NCI-H1417 treated with DMSO at 0.1 percent for 48 hours (cell line): ENCODE measurements around the gene SGPL1.
A peak's percentile ranks its signal among the peaks of the same experiment; 100 is the strongest.
"Not testable (repeated sequence)": the region's sequence is repeated elsewhere in the genome, so short reads cannot be mapped to it uniquely, and the experiment has no call there.

Experiments
- DNase-seq: peaks from one replicate; lab custom pipeline; 2025; lab: John Stamatoyannopoulos, UW

Gene SGPL1, protein sequence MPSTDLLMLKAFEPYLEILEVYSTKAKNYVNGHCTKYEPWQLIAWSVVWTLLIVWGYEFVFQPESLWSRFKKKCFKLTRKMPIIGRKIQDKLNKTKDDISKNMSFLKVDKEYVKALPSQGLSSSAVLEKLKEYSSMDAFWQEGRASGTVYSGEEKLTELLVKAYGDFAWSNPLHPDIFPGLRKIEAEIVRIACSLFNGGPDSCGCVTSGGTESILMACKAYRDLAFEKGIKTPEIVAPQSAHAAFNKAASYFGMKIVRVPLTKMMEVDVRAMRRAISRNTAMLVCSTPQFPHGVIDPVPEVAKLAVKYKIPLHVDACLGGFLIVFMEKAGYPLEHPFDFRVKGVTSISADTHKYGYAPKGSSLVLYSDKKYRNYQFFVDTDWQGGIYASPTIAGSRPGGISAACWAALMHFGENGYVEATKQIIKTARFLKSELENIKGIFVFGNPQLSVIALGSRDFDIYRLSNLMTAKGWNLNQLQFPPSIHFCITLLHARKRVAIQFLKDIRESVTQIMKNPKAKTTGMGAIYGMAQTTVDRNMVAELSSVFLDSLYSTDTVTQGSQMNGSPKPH

DNA sequence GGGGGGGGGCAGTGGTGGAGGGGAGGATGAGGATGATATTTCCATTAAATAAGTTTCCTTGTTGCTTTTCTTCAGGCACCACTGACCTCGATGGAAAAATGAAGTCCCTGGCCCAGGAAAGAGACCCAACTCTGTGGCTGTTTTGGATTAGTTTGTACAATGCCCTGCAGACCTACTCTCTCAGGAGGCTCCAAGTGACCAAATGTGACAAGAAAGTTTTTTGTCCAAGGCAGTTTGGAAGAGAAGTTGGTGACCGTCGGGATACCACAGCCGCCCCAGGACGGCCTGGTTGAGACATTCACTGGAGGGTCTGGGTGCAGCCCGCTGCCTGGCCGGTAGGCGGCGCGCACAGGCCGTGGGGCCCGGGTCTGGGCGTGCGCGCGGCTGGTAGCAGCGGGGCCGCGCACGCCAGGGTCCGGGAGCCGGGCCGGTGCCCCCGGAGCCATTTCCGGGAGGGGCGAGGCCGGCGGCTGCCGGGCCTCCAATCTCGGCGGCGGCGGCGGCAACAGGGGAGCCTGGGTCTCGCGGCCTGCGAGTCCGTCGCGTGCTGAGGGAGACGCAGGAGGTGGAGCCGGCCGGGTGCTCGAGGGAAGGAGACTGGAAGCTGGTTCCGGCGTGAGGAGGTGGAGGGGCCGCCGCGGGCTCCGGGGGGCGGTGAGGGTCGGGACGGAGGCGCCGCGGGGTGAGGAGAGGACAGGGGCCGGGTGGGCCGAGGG is at the start of gene SGPL1:
Gene SGPL1 (plus strand): TSS at position 445 of the 716 bp plus-strand sequence. CDS start 906 bp downstream, outside the sequence.
- peak; percentile 1 for DNase-seq

- not testable (repeated sequence) for DNase-seq
These were observed 47.6 kb upstream of the SGPL1 start for GRCh38 chr10:70768026-70768685.

- DNase-seq = no peak
These were observed 46.6 kb upstream of the SGPL1 start for GRCh38 chr10:70769121-70769520.

GRCh38 chr10:70770001-70770400 is 45.7 kb upstream of the SGPL1 start:
- DNase-seq = no peak

GRCh38 chr10:70770516-70770915 is 45.2 kb upstream of the SGPL1 start:
- not testable (repeated sequence) for DNase-seq

DNA sequence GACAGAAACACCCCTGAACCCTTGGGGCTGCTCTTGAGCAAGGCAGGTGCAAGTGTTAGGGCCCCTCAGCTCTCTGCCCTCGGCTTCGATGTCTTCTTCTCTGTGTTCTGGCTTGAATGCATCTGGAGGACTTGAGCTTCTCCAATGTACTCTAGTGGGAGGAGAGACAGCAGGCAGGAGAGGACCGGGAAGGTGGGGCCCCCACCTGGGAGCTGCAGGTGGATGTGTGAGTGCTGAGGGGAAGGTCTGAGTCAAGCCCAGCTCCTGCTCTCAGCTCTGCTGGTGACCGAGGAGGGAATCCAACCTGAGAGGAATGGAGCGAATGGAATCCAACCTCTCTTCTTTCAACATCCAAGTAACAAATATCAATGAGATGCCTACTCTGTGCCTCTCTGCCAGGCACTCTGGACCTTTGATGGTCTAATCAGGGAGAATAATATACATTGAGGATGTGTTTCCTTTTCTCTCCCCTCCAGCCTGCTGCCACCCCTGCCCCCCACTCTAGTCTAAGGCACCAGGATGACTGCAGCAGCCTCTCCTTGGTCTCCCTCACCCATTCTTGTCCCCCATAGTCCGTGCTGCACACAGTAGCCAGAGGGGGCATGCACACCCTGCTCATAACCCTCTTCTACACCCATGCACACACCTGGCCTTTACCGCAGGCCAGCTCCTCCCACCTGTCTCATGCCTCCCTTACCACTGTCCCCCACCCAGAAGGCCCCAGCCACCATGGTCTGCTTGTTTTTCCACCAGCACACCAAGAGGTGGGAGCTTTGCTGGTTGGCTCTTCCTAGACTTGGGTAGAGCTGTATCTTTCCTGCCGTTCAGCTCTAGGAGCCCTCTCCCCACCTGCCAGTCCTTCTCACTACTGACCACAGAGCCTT is 44.2 kb upstream of the SGPL1 start:
- no peak for DNase-seq

- DNase-seq = no peak
These were observed 43.1 kb upstream of the SGPL1 start for GRCh38 chr10:70772627-70773026.

DNA sequence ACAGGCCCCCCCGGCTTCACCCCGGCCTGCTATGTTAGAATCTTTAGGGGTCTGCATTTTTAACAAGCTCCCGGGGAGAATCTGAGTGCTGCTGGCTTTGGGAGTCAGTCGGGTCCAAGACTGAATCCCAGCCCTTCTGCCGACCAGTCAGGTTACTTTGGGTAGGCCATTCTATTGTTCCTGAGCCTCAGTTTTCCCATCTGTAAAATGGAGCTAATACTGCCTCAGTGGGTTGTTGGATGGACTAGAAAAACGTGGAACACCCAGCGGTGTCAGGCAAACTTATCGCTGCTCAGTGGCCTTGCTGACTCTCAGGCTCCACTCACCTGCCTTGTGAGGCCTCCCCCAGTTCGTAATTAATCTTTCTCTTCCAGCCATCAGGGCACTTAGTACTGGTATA is 42.3 kb upstream of the SGPL1 start:
- DNase-seq = no peak

GRCh38 chr10:70773965-70774809 is 41.6 kb upstream of the SGPL1 start:
- no peak for DNase-seq

DNA sequence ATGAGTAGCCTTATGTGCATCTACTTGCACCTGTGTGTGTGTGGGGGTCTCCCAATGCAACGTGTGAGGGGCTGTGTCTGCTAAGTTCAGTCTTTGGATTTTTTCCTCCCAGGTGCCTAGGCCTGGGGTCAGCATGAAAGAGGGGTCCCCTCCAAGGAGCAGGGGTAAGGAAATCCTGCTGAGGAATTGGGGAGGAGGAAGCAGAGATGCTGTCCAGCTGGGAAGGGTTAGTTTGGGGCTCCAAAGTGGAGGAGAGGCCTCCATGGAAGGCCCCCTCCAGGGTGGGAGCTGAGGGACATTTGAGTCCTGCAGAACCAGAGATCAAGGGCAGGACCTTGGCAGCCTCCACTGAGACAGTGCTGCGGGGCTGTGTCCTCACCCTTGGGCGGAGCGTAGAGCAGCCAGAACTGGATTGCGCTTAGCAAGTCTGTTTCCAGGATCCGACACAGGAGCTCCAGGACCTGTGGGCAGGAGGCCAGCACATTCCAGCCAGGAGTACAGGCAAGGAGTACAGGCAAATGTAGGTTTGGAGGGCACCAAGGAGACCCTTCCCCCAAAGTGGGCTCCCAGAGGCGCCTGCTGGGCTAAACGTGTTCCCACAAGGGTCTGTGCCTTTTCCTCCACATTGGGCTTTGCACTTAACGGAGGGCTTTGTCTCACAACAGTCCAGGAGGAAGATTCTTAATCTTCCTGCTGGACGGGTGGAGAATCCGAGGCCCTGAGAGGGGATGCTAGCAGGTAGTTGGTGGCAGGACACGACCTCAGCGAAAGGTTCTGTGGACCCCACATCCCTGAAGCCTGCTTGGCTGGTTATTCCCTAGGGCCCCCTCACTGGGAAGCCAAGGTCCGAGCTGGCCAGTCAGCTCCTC is 40.7 kb upstream of the SGPL1 start:
- no peak for DNase-seq

DNA sequence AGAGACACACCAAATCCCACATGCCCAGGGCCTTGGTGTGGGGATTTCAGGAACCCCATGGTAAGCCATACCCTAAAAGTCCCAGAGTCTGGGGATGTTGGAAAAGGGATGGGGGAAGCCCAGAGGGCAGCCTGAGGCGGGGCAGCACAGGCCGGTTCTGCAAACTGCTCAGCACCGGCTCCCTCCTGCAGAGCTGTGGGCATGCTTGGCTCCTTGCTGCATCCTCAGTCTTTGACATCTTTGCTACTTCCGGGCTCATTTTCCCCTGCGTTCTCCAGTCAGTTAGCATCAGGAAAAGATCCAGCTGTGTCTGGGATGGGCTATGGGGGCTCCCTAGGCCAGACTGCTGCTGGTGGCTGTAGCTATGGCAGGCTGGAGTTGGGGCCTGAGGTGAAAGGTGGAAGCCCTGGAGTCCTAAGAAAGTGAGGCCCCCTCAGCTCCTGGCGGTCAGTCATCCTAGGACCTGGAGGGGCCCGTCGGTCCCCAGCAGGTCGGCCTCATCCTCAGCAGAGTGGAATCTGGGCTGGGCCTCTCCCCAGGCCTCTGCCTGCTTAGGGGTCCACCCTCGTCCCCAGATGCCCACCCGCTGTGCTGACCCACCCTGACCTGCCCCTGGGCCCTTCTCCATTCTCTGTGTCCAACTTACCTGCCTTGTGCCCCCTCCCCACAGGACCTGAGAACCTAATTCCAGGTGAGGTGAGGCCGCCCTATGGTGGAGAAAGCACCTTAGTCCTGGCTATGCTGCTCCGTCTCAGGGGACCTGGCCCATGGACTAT is 39.9 kb upstream of the SGPL1 start:
- DNase-seq = no peak

GRCh38 chr10:70776455-70777005 is 39.2 kb upstream of the SGPL1 start:
- DNase-seq = no peak

- DNase-seq = no peak
These were observed 38.5 kb upstream of the SGPL1 start for GRCh38 chr10:70777063-70777875.

- no peak for DNase-seq
These were observed 37.4 kb upstream of the SGPL1 start for GRCh38 chr10:70778267-70778924.

- no peak for DNase-seq
These were observed 36.7 kb upstream of the SGPL1 start for GRCh38 chr10:70779088-70779487.

GRCh38 chr10:70779511-70780369 is 36.0 kb upstream of the SGPL1 start:
- DNase-seq = no peak
